Measurements from ENCODE around the gene GLIS2. TPM values are rescaled to one million over a fixed set of nuclear protein-coding genes. Genes with fewer than 3 reads are reported as not detected.

The GLIS2 gene
- total and polyA plus RNA-seq, 10 of the 15 experiments (the other 5 are each of a cell fraction or from before 2014, with no cell fraction given), result 0.03 to 0.64 (median 0.18) TPM; not detected in 4

DNA sequence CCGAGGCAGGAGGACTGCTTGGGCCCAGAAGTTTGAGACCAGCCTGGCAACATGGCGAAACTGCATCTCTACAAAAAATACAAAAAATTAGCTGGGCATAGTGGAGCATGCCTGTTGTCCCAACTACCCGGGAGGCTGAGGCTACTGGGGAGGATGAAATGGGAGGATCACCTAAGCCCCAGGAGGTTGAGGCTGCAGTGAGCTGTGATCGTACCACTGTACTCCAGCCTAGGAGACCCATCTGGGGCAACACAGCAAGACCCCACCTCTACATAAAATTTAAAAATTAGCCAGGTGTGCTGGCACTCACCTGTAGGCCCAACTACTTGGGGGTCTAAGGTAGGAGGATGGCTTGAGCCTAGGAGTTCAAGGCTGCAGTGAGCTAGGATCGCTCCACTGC is 33.5 kb downstream of the GLIS2 start (continued):
- TF ChIP-seq TAF1 (IDR thresholded peaks at IDR 0.05; ENCODE audit: borderline replicate concordance, low read depth, low read length) (no peak), ATF2 (IDR thresholded peaks at IDR 0.05; ENCODE audit: low read length) (no peak)

- ATAC-seq (peak; percentile 11), DNase-seq (ENCODE audit: low read depth, low spot score) (no peak), FAIRE-seq (no peak)
- H3K27ac ChIP-seq (ENCODE audit: control insufficient read depth, insufficient read depth), result peak overlapping the region; percentile 82
- intact Hi-C loops (cut with micrococcal nuclease; ENCODE audit: unreplicated experiment) (loop anchor here (10.0 kb wide), 1 partner anchor 124 kb away; the partner anchor contains the start of genes HMOX2 and NMRAL1), in situ Hi-C loops (cut with MboI) (no loop called here)
- H3K4me1 ChIP-seq (ENCODE audit: control insufficient read depth, insufficient read depth, low read length), result no peaks in the 10 kb centered on the region
- H3K79me2 ChIP-seq (ENCODE audit: control insufficient read depth, insufficient read depth, low read length), result peaks cover 23% of the 10 kb centered on the region
- no peaks in the 10 kb centered on the region for H3K27me3 ChIP-seq (replicated peaks in 1 of 2; ENCODE audit: control insufficient read depth in 2 of 2, insufficient read depth in 2 of 2, low read length in 1 of 2)
- ChIA-PET CTCF (interaction anchor here (1.0 to 3.2 kb wide), 8 partner anchors 9 to 96 kb away, joined by 3 to 30 read pairs (median 4); no protein-coding TSS in a partner anchor), POLR2A (interaction anchor here (0.7 kb wide), 1 partner anchor 346 kb away, joined by 3 read pairs; no protein-coding TSS in a partner anchor), RAD21 (ENCODE audit: unreplicated experiment) (interaction anchor here (0.6 to 1.2 kb wide), 4 partner anchors 18 to 62 kb away, joined by 3 to 4 read pairs (median 3); no protein-coding TSS in a partner anchor), SMC1A (ENCODE audit: uncharacterized antibody, unreplicated experiment) (interaction anchor here (0.9 to 1.7 kb wide), 2 partner anchors 63 to 65 kb away, joined by 3 to 5 read pairs; no protein-coding TSS in a partner anchor)
- H3K9me3 ChIP-seq (replicated peaks; ENCODE audit: control insufficient read depth, insufficient read depth, low read length), result no peaks in the 10 kb centered on the region
- peak overlapping the region; percentile 78 for H3K4me3 ChIP-seq
- peak overlapping the region; percentile 90 for H3K4me2 ChIP-seq (ENCODE audit: control insufficient read depth, insufficient read depth)
- WGBS (ENCODE audit: insufficient coverage, insufficient replicate concordance, low lambda C conversion rate, missing lambda C conversion rate), result 42% methylated on average over 24 of the region's 24 CpGs
- H3K9ac ChIP-seq (ENCODE audit: control insufficient read depth, insufficient read depth, low read length), result peak overlapping the region; percentile 94
- peaks cover under 1% of the 10 kb centered on the region; the same call in 1 of the 2 replicates for H4K20me1 ChIP-seq (ENCODE audit: control insufficient read depth, insufficient read depth)
- TF ChIP-seq PAX5 (IDR thresholded peaks at IDR 0.05; ENCODE audit: borderline replicate concordance, low read depth, low read length), result no peak
- no peak for TF ChIP-seq USF1 (IDR thresholded peaks at IDR 0.05; ENCODE audit: borderline replicate concordance, extremely low read length, insufficient read depth, low read depth, low read length)
- TF ChIP-seq, protein P1, sequence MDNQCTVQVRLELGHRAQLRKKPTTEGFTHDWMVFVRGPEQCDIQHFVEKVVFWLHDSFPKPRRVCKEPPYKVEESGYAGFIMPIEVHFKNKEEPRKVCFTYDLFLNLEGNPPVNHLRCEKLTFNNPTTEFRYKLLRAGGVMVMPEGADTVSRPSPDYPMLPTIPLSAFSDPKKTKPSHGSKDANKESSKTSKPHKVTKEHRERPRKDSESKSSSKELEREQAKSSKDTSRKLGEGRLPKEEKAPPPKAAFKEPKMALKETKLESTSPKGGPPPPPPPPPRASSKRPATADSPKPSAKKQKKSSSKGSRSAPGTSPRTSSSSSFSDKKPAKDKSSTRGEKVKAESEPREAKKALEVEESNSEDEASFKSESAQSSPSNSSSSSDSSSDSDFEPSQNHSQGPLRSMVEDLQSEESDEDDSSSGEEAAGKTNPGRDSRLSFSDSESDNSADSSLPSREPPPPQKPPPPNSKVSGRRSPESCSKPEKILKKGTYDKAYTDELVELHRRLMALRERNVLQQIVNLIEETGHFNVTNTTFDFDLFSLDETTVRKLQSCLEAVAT (IDR thresholded peaks at IDR 0.05), result peak; percentile 41; the same call in 1 of the 2 replicates
- no peak for TF ChIP-seq CBFB (IDR thresholded peaks at IDR 0.05; ENCODE audit: low read depth)
- TF ChIP-seq, protein P2, sequence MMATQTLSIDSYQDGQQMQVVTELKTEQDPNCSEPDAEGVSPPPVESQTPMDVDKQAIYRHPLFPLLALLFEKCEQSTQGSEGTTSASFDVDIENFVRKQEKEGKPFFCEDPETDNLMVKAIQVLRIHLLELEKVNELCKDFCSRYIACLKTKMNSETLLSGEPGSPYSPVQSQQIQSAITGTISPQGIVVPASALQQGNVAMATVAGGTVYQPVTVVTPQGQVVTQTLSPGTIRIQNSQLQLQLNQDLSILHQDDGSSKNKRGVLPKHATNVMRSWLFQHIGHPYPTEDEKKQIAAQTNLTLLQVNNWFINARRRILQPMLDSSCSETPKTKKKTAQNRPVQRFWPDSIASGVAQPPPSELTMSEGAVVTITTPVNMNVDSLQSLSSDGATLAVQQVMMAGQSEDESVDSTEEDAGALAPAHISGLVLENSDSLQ (IDR thresholded peaks at IDR 0.05), result no peak
- TF ChIP-seq CBX3 (IDR thresholded peaks at IDR 0.05; ENCODE audit: borderline replicate concordance, low read depth), result no peak
- BruUV-seq (replicated peaks), result no TSS peak
- H2AFZ ChIP-seq (ENCODE audit: control insufficient read depth, low read depth, low read length), result peak overlapping the region; percentile 46
- peaks cover 0 to 3% of the 10 kb centered on the region in 2 experiments; a peak in 3 of 4 replicates for H3K36me3 ChIP-seq (ENCODE audit: control insufficient read depth in 2 of 2, insufficient read depth in 2 of 2, low read length in 1 of 2)
Observed at GRCh38 chr16:4350365-4350786, 34.5 kb downstream of the GLIS2 start.
